ENCODE results near the gene PMFBP1. TPM values are rescaled to one million over a fixed set of nuclear protein-coding genes. Genes with fewer than 3 reads are reported as not detected.
"Not testable (repeated sequence)": the region's sequence is repeated elsewhere in the genome, so short reads cannot be mapped to it uniquely, and the experiment has no call there.

PMFBP1 gene
- total RNA-seq, 1 donor from 2014 or later, result 13.1 TPM

DNA sequence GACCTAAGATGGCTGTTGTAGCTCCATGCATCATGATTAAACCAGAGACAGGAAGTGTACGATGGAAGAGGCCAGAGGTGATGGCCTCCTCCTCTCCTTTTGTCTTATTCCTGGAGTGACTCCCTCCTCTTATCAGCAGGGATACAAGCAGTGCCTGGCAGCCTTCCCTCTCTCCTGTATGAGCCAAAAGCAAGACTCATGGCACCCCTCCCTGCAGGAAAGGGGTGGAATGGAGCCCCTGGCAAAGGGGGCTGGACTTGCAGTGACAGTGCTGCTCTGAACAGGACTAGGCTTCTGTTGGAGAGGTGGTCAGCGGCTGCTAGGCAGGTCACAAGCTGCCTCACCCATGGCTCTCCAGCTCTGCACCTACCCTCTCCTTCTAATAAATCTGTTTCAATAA is 87.0 kb downstream of the PMFBP1 start:
- no peak overlapping the region for H3K27ac Mint-ChIP-seq (ENCODE audit: unreplicated experiment)

DNA sequence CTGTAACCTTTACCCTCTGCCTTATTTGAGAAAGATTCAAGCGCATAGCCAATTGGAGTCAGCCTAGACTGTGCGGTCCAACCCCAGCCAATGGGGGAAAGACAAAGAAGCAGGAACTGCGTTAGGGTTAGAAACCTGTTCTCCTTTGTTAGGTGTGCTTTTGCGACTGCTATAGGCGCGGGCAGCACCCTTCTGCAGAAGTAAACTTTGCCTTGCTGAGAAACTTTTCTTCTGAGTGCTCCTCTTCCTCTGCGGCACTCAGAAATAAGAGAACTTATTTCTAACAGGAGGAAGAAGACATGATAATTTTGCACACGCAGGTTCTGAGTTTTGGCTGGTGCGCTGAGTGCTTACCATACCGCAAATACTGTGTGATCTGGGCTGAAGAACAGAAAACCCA is 87.5 kb downstream of the PMFBP1 start:
- no peaks in the 10 kb centered on the region for H3K27me3 Mint-ChIP-seq (ENCODE audit: unreplicated experiment)

More for the DNA sequence above, 87.0 kb downstream of the PMFBP1 start:
- TF ChIP-seq, protein P1, sequence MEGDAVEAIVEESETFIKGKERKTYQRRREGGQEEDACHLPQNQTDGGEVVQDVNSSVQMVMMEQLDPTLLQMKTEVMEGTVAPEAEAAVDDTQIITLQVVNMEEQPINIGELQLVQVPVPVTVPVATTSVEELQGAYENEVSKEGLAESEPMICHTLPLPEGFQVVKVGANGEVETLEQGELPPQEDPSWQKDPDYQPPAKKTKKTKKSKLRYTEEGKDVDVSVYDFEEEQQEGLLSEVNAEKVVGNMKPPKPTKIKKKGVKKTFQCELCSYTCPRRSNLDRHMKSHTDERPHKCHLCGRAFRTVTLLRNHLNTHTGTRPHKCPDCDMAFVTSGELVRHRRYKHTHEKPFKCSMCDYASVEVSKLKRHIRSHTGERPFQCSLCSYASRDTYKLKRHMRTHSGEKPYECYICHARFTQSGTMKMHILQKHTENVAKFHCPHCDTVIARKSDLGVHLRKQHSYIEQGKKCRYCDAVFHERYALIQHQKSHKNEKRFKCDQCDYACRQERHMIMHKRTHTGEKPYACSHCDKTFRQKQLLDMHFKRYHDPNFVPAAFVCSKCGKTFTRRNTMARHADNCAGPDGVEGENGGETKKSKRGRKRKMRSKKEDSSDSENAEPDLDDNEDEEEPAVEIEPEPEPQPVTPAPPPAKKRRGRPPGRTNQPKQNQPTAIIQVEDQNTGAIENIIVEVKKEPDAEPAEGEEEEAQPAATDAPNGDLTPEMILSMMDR (IDR thresholded peaks at IDR 0.05; ENCODE audit: partially characterized antibody, unreplicated experiment), result no peak
- peaks cover 2% of the 10 kb centered on the region for H3K9me3 Mint-ChIP-seq (ENCODE audit: unreplicated experiment)
- no peak overlapping the region for H3K4me3 Mint-ChIP-seq (ENCODE audit: unreplicated experiment)
- no peaks in the 10 kb centered on the region for H3K4me1 Mint-ChIP-seq (ENCODE audit: low read depth, unreplicated experiment)
- DNase-seq, result no peak
- peaks cover 12% of the 10 kb centered on the region for H3K36me3 Mint-ChIP-seq (ENCODE audit: unreplicated experiment)
- H3K27me3 Mint-ChIP-seq (ENCODE audit: unreplicated experiment), result no peaks in the 10 kb centered on the region

DNA sequence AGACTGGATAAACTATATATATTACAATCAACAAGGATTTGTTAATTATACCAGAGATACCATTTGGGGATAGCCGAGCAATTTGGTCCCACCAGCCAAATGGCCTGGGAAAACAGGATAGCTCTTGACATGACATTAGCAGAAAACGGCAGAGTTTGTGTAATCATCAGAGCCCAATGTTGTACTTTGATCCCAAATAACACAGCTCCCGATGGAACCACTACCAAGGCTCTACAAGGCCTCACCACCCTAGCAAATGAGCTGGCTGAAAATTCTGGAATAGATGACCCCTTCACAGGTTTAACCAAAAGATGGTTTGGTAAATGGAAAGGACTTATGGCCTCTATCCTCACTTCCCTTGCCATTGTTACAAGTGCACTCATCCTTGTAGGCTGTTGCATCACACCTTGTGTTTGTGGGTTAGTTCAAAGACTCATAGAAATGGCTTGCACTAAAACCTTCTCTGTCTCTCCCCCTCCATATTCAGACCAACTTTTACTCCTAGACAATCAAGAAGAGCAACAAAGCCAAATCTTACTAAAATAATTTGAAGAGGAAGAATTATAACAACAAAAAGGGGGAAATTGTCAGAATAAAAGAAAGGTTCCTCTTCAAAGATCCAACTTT is 88.1 kb downstream of the PMFBP1 start:
- H3K4me1 Mint-ChIP-seq (ENCODE audit: low read depth, unreplicated experiment), result no peaks in the 10 kb centered on the region
- H3K36me3 Mint-ChIP-seq (ENCODE audit: unreplicated experiment), result peaks cover 12% of the 10 kb centered on the region
- H3K27me3 Mint-ChIP-seq (ENCODE audit: unreplicated experiment), result no peaks in the 10 kb centered on the region
- no peak overlapping the region for H3K27ac Mint-ChIP-seq (ENCODE audit: unreplicated experiment)
- H3K9me3 Mint-ChIP-seq (ENCODE audit: unreplicated experiment), result peaks cover 2% of the 10 kb centered on the region
- no peak overlapping the region for H3K4me3 Mint-ChIP-seq (ENCODE audit: unreplicated experiment)
- TF ChIP-seq, protein P1 (IDR thresholded peaks at IDR 0.05; ENCODE audit: partially characterized antibody, unreplicated experiment), result no peak
- DNase-seq, result no peak

More for the DNA sequence above, 87.5 kb downstream of the PMFBP1 start:
- TF ChIP-seq, protein P1 (IDR thresholded peaks at IDR 0.05; ENCODE audit: partially characterized antibody, unreplicated experiment), result no peak
- DNase-seq, result no peak
- Mint-ChIP-seq H3K4me3 (ENCODE audit: unreplicated experiment) (no peak overlapping the region), H3K9me3 (ENCODE audit: unreplicated experiment) (peaks cover 2% of the 10 kb centered on the region), H3K4me1 (ENCODE audit: low read depth, unreplicated experiment) (no peaks in the 10 kb centered on the region), H3K27ac (ENCODE audit: unreplicated experiment) (no peak overlapping the region), H3K36me3 (ENCODE audit: unreplicated experiment) (peaks cover 12% of the 10 kb centered on the region)

DNA sequence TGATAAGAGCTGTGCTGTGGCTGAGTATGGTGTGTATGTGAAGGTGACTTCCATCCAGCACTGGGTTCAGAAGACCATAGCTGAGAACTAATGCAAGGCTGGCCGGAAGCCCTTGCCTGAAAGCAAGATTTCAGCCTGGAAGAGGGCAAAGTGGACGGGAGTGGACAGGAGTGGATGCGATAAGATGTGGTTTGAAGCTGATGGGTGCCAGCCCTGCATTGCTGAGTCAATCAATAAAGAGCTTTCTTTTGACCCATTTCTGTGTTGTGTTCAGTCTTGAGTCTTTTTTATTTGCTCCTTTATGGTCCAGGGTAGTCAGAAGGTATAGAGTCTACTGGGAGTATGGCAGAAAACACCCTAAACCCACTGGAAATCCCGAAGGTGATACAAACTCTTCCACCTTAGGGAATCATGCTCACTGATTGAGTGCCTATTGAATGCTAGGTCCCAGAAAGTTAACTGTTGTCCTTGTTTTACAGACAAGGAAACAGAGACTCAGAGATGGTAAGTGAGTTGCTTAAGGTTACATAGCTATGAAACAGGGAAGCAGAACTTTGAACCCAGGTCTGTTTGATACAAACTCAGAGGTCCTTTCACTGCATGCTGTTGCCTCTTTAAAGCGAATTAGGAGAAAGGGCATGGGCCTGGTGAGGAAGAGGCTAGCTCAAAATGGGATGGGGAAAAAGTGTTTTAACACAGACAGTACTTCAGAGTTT is 94.8 kb downstream of the PMFBP1 start:
- H3K4me1 Mint-ChIP-seq (ENCODE audit: low read depth, unreplicated experiment); DNase-seq; H3K9me3 Mint-ChIP-seq (ENCODE audit: unreplicated experiment); H3K36me3 Mint-ChIP-seq (ENCODE audit: unreplicated experiment); H3K27ac Mint-ChIP-seq (ENCODE audit: unreplicated experiment); H3K4me3 Mint-ChIP-seq (ENCODE audit: unreplicated experiment); H3K27me3 Mint-ChIP-seq (ENCODE audit: unreplicated experiment): not testable (repeated sequence)

DNA sequence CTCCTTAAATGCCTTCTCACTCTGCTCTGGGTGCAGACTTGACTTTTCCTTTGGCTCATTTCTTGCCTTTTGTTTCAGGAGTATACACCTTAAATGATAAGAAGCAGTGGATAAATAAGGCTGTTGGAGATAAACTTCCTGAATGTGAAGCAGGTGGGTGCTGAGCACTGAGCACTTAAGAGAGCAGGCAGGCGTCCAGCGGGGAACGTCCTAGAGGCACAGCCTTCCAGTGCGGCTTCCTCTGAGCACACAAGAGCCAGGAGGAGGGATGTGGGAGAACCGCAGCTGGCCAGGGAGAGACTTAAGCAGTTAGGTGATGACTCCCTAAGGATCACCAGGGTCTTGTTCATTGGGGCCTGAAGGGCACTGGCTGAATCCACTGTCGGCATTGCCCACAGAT is 96.9 kb downstream of the PMFBP1 start:
- H3K9me3 Mint-ChIP-seq (ENCODE audit: unreplicated experiment); H3K36me3 Mint-ChIP-seq (ENCODE audit: unreplicated experiment); H3K4me1 Mint-ChIP-seq (ENCODE audit: low read depth, unreplicated experiment); H3K27me3 Mint-ChIP-seq (ENCODE audit: unreplicated experiment); H3K27ac Mint-ChIP-seq (ENCODE audit: unreplicated experiment); H3K4me3 Mint-ChIP-seq (ENCODE audit: unreplicated experiment); DNase-seq: not testable (repeated sequence)

DNA sequence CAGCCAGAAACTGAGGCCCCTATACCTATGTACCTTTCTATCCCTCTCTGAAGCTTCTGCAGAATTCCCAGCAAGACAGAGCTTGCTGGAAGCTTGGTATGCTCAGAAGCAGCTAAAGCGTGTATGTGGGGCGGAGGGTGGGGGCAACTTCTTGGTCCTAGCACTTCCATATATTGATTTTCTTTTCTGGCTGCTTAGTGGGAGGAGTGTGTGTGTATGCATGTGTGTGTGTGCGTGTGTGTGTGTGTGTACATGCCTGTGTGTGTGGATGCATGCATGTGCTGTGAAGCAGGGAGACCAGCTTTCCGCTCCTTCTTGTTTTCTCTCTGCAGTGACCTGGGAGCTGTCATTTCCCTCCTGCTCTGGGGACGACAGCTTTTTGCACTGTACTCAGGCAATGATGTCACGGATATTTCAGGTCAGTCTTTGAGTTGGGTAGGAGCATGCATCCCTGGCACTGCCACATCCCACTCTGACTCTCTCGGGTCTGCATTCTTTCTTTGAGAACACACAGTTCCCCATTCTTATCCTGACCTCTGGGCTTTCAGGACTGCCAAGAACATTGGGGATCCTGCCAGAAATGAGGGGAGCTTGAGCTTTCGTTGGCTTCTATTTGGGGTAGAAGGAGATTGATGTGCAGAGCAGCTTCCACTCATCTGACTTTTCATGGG is 98.3 kb downstream of the PMFBP1 start:
- H3K27ac Mint-ChIP-seq (ENCODE audit: unreplicated experiment), result no peak overlapping the region
- peaks cover 3% of the 10 kb centered on the region for H3K4me1 Mint-ChIP-seq (ENCODE audit: low read depth, unreplicated experiment)
- TF ChIP-seq, protein P1 (IDR thresholded peaks at IDR 0.05; ENCODE audit: partially characterized antibody, unreplicated experiment), result no peak
- H3K27me3 Mint-ChIP-seq (ENCODE audit: unreplicated experiment), result no peaks in the 10 kb centered on the region
- no peaks in the 10 kb centered on the region for H3K36me3 Mint-ChIP-seq (ENCODE audit: unreplicated experiment)
- peaks cover 2% of the 10 kb centered on the region for H3K9me3 Mint-ChIP-seq (ENCODE audit: unreplicated experiment)
- DNase-seq, result no peak
- no peak overlapping the region for H3K4me3 Mint-ChIP-seq (ENCODE audit: unreplicated experiment)

All from glutamatergic neuron (in vitro differentiated cells).